Right renal pelvis (tissue), 4 donors: Measurements from ENCODE around the gene SPINT2. TPM values are rescaled to one million over a fixed set of nuclear protein-coding genes. Genes with fewer than 3 reads are reported as not detected.
"Not testable (repeated sequence)": the region's sequence is repeated elsewhere in the genome, so short reads cannot be mapped to it uniquely, and the experiment has no call there.

Source experiments
- DNase-seq, 4 donors: peaks; one replicate each; pipeline ENCODE4 v3.0.0-alpha.2; 2013; ENCODE audit warnings: low read depth in 4 of 4, low spot score in 3 of 4, missing footprints in 1 of 4
- polyA plus RNA-seq, 4 donors: library from polyadenylated mRNA; unstranded; fragments of 120-200 nt; gene quantifications; one replicate each; pipeline ENCODE4 v1.2.1, GENCODE V29; 2013; ENCODE audit not compliant: insufficient read length in 4 of 4

The SPINT2 gene
- polyA plus RNA-seq, 4 donors = 323 to 411 (median 331) TPM

GRCh38 chr19:38316477-38317067 lies 52.2 kb downstream of the SPINT2 start:
- DNase-seq = no peak

GRCh38 chr19:38317104-38317612 lies 52.8 kb downstream of the SPINT2 start:
- no peak for DNase-seq

GRCh38 chr19:38318660-38319059 lies 54.3 kb downstream of the SPINT2 start:
- no peak for DNase-seq

- DNase-seq = no peak
These were observed 55.3 kb downstream of the SPINT2 start, which contains the start of gene KCNK6 for GRCh38 chr19:38319421-38320258. KCNK6 (plus strand) TSS chr19:38319845; CDS start chr19:38319951, 106 bp downstream.

GRCh38 chr19:38320969-38321339 lies 56.6 kb downstream of the SPINT2 start:
- no peak for DNase-seq

- DNase-seq = no peak
These were observed 57.3 kb downstream of the SPINT2 start for GRCh38 chr19:38321646-38322196.

GRCh38 chr19:38323291-38323690 lies 58.9 kb downstream of the SPINT2 start:
- no peak for DNase-seq

GRCh38 chr19:38324431-38324830 lies 60.1 kb downstream of the SPINT2 start:
- no peak for DNase-seq

GRCh38 chr19:38326591-38326990 lies 62.2 kb downstream of the SPINT2 start:
- DNase-seq = no peak

GRCh38 chr19:38329651-38330050 lies 65.3 kb downstream of the SPINT2 start:
- DNase-seq = no peak

GRCh38 chr19:38331728-38332127 lies 67.4 kb downstream of the SPINT2 start:
- DNase-seq = no peak

GRCh38 chr19:38333245-38333644 lies 68.9 kb downstream of the SPINT2 start:
- no peak for DNase-seq

GRCh38 chr19:38335949-38336637 lies 71.7 kb downstream of the SPINT2 start:
- DNase-seq = peak; percentile 76 to 84 (median 84)

GRCh38 chr19:38336638-38337359 lies 72.4 kb downstream of the SPINT2 start:
- DNase-seq = peak; percentile 76 to 84 (median 80)

- no peak for DNase-seq
These were observed 72.9 kb downstream of the SPINT2 start for GRCh38 chr19:38337360-38337653.

GRCh38 chr19:38339011-38339410 lies 74.6 kb downstream of the SPINT2 start:
- DNase-seq = not testable (repeated sequence)

- no peak for DNase-seq
These were observed 76.6 kb downstream of the SPINT2 start for GRCh38 chr19:38340927-38341326.
